Naive B cell (primary cell): ENCODE results near the gene TPPP. TPM values are rescaled to one million over a fixed set of nuclear protein-coding genes. Genes with fewer than 3 reads are reported as not detected.

Source experiments
- ATAC-seq, 2 donors: fragments of 150-1000 bp; cut with Tn5 transposase; 2 replicates each; pipeline ENCODE4 v1.10.0; 2021; ENCODE audit warnings: low read depth in 2 of 2, mild to moderate bottlenecking in 2 of 2, moderate library complexity in 2 of 2
- DNase-seq: peaks from one replicate; pipeline ENCODE4 v3.0.0; 2022
- H3K27ac Mint-ChIP-seq, 6 donors: one replicate each; pipeline ENCODE4 v1.8.0; 2020 to 2022; ENCODE audit warnings: mild to moderate bottlenecking in 6 of 6, mixed read lengths in 6 of 6, moderate library complexity in 5 of 6, inconsistent platforms in 2 of 6
- H3K27me3 Mint-ChIP-seq, 3 donors: one replicate each; pipeline ENCODE4 v1.8.0; 2021 to 2022; ENCODE audit warnings: mixed read lengths in 3 of 3, mild to moderate bottlenecking in 1 of 3
- H3K36me3 Mint-ChIP-seq, 2 donors: one replicate each; pipeline ENCODE4 v1.8.0; 2020 to 2022; ENCODE audit warnings: mixed read lengths in 2 of 2, inconsistent platforms in 1 of 2, mild to moderate bottlenecking in 1 of 2
- H3K4me1 Mint-ChIP-seq, 3 donors: one replicate each; pipeline ENCODE4 v1.8.0; 2020 to 2022; ENCODE audit warnings: mixed read lengths in 3 of 3, inconsistent platforms in 1 of 3, mild to moderate bottlenecking in 1 of 3, moderate library complexity in 1 of 3
- H3K4me3 Mint-ChIP-seq, 8 donors: one replicate each; pipeline ENCODE4 v1.8.0; 2020 to 2022; ENCODE audit warnings: mild to moderate bottlenecking in 8 of 8, mixed read lengths in 8 of 8, moderate library complexity in 8 of 8, inconsistent platforms in 2 of 8
- H3K9me3 Mint-ChIP-seq, 7 donors: one replicate each; pipeline ENCODE4 v1.8.0; 2020 to 2022; ENCODE audit warnings: mixed read lengths in 7 of 7, mild to moderate bottlenecking in 5 of 7, inconsistent platforms in 2 of 7, moderate library complexity in 1 of 7
- polyA plus RNA-seq, 6 donors: library from polyadenylated mRNA; unstranded; fragments of 300-500 nt; fragmentation: Illumina TruSeq; gene quantifications; one replicate each; pipeline ENCODE4 v1.2.3, GENCODE V29; 2021; ENCODE audit warnings: low read depth in 6 of 6

TPPP gene
- polyA plus RNA-seq, 6 donors from 2014 or later = 0.11 TPM; not detected in 5

GRCh38 chr5:652023-652515, 41.1 kb downstream of the TPPP start:
- Mint-ChIP-seq H3K9me3 (peaks cover 0 to 3% (median 0%) of the 10 kb centered on the region in 7 donors), H3K27ac (no peak overlapping the region), H3K4me3 (no peak overlapping the region), H3K36me3 (peaks cover 4 to 10% of the 10 kb centered on the region in 2 donors), H3K27me3 (no peaks in the 10 kb centered on the region), H3K4me1 (peaks cover 0 to 7% (median 0%) of the 10 kb centered on the region in 3 donors)
- ATAC-seq (no peak), DNase-seq (no peak)

GRCh38 chr5:651296-652022, 41.7 kb downstream of the TPPP start:
- Mint-ChIP-seq H3K4me1 (peaks cover 0 to 7% (median 0%) of the 10 kb centered on the region in 3 donors), H3K27me3 (no peaks in the 10 kb centered on the region), H3K36me3 (peaks cover 4 to 10% of the 10 kb centered on the region in 2 donors), H3K27ac (no peak overlapping the region), H3K4me3 (no peak overlapping the region), H3K9me3 (peaks cover 0 to 3% (median 0%) of the 10 kb centered on the region in 7 donors)
- ATAC-seq (no peak), DNase-seq (no peak)

GRCh38 chr5:647727-648126, 45.4 kb downstream of the TPPP start:
- H3K9me3 Mint-ChIP-seq = no peaks in the 10 kb centered on the region
- peak overlapping the region in 1 of 6 donors; percentile 47 for H3K27ac Mint-ChIP-seq
- H3K27me3 Mint-ChIP-seq = no peaks in the 10 kb centered on the region
- H3K4me1 Mint-ChIP-seq = peaks cover 9 to 21% (median 14%) of the 10 kb centered on the region in 3 donors
- peaks cover 0 to 4% of the 10 kb centered on the region in 2 donors for H3K36me3 Mint-ChIP-seq
- DNase-seq = no peak
- H3K4me3 Mint-ChIP-seq = peak overlapping the region in 1 of 8 donors; percentile 6
- ATAC-seq = no peak

- DNase-seq = no peak
- no peak overlapping the region for H3K27ac Mint-ChIP-seq
- peaks cover 9 to 21% (median 14%) of the 10 kb centered on the region in 3 donors for H3K4me1 Mint-ChIP-seq
- no peak for ATAC-seq
- peaks cover 0 to 4% of the 10 kb centered on the region in 2 donors for H3K36me3 Mint-ChIP-seq
- no peaks in the 10 kb centered on the region for H3K9me3 Mint-ChIP-seq
- no peaks in the 10 kb centered on the region for H3K27me3 Mint-ChIP-seq
- no peak overlapping the region for H3K4me3 Mint-ChIP-seq
These were observed 45.8 kb downstream of the TPPP start for GRCh38 chr5:647311-647710.

GRCh38 chr5:646396-647201, 46.6 kb downstream of the TPPP start:
- Mint-ChIP-seq H3K4me1 (peaks cover 9 to 21% (median 14%) of the 10 kb centered on the region in 3 donors), H3K36me3 (peaks cover 0 to 4% of the 10 kb centered on the region in 2 donors), H3K9me3 (no peaks in the 10 kb centered on the region), H3K27me3 (no peaks in the 10 kb centered on the region), H3K4me3 (peak overlapping the region in 1 of 8 donors; percentile 25), H3K27ac (no peak overlapping the region)
- no peak for DNase-seq
- ATAC-seq = no peak

- no peaks in the 10 kb centered on the region for H3K27me3 Mint-ChIP-seq
- ATAC-seq (no peak), DNase-seq (no peak)
- H3K36me3 Mint-ChIP-seq = peaks cover under 1 to 4% of the 10 kb centered on the region in 2 donors
- no peaks in the 10 kb centered on the region for H3K9me3 Mint-ChIP-seq
- H3K27ac Mint-ChIP-seq = no peak overlapping the region
- no peak overlapping the region for H3K4me3 Mint-ChIP-seq
- peaks cover 9 to 21% (median 14%) of the 10 kb centered on the region in 3 donors for H3K4me1 Mint-ChIP-seq
These were observed 47.7 kb downstream of the TPPP start for GRCh38 chr5:645421-645820.

- no peak for DNase-seq
- ATAC-seq = no peak
- no peak overlapping the region for H3K4me3 Mint-ChIP-seq
- peaks cover 9 to 21% (median 14%) of the 10 kb centered on the region in 3 donors for H3K4me1 Mint-ChIP-seq
- no peaks in the 10 kb centered on the region for H3K9me3 Mint-ChIP-seq
- peaks cover 4 to 5% of the 10 kb centered on the region in 2 donors for H3K36me3 Mint-ChIP-seq
- H3K27me3 Mint-ChIP-seq = no peaks in the 10 kb centered on the region
- no peak overlapping the region for H3K27ac Mint-ChIP-seq
These were observed 48.2 kb downstream of the TPPP start for GRCh38 chr5:644971-645370.

- H3K27ac Mint-ChIP-seq = peak overlapping the region in 2 of 6 donors; percentile 28 to 50
- DNase-seq = no peak
- ATAC-seq = no peak
- no peaks in the 10 kb centered on the region for H3K9me3 Mint-ChIP-seq
- peaks cover 9 to 21% (median 14%) of the 10 kb centered on the region in 3 donors for H3K4me1 Mint-ChIP-seq
- H3K36me3 Mint-ChIP-seq = peaks cover 4 to 7% of the 10 kb centered on the region in 2 donors
- H3K4me3 Mint-ChIP-seq = peak overlapping the region in 1 of 8 donors; percentile 57
- no peaks in the 10 kb centered on the region for H3K27me3 Mint-ChIP-seq
These were observed 48.6 kb downstream of the TPPP start for GRCh38 chr5:644509-644908.

- Mint-ChIP-seq H3K27me3 (no peaks in the 10 kb centered on the region), H3K9me3 (no peaks in the 10 kb centered on the region), H3K27ac (peak overlapping the region in 1 of 6 donors; percentile 43), H3K36me3 (peaks cover 4 to 7% of the 10 kb centered on the region in 2 donors), H3K4me3 (peak overlapping the region in 1 of 8 donors; percentile 57), H3K4me1 (peaks cover 9 to 21% (median 14%) of the 10 kb centered on the region in 3 donors)
- ATAC-seq = peak; percentile 41 to 62
- DNase-seq = no peak
These were observed 49.3 kb downstream of the TPPP start for GRCh38 chr5:643811-644271.

- ATAC-seq (peak; percentile 47 to 72), DNase-seq (no peak)
- Mint-ChIP-seq H3K27ac (peak overlapping the region in 1 of 6 donors; percentile 43), H3K27me3 (no peaks in the 10 kb centered on the region), H3K9me3 (no peaks in the 10 kb centered on the region), H3K36me3 (peaks cover 4 to 7% of the 10 kb centered on the region in 2 donors), H3K4me1 (peaks cover 9 to 21% (median 14%) of the 10 kb centered on the region in 3 donors), H3K4me3 (peak overlapping the region in 3 of 8 donors; percentile 23 to 57 (median 48))
These were observed 49.8 kb downstream of the TPPP start for GRCh38 chr5:643351-643801.

- H3K4me1 Mint-ChIP-seq = peaks cover 9 to 21% (median 14%) of the 10 kb centered on the region in 3 donors
These were observed 50.7 kb downstream of the TPPP start for GRCh38 chr5:642481-642880.

GRCh38 chr5:641331-641765, 51.8 kb downstream of the TPPP start:
- H3K27me3 Mint-ChIP-seq = no peaks in the 10 kb centered on the region
- H3K9me3 Mint-ChIP-seq = no peaks in the 10 kb centered on the region
- ATAC-seq = no peak
- H3K4me3 Mint-ChIP-seq = no peak overlapping the region
- H3K27ac Mint-ChIP-seq = no peak overlapping the region
- H3K4me1 Mint-ChIP-seq = peaks cover 9 to 21% (median 14%) of the 10 kb centered on the region in 3 donors
- no peak for DNase-seq
- peaks cover 10 to 21% of the 10 kb centered on the region in 2 donors for H3K36me3 Mint-ChIP-seq

More at GRCh38 chr5:642481-642880, 50.7 kb downstream of the TPPP start:
- H3K27ac Mint-ChIP-seq = no peak overlapping the region
- no peaks in the 10 kb centered on the region for H3K27me3 Mint-ChIP-seq
- peaks cover 5 to 14% of the 10 kb centered on the region in 2 donors for H3K36me3 Mint-ChIP-seq
- DNase-seq = no peak
- no peak for ATAC-seq
- H3K4me3 Mint-ChIP-seq = no peak overlapping the region
- no peaks in the 10 kb centered on the region for H3K9me3 Mint-ChIP-seq
